ENCODE measurements around the gene CFL1.
A peak's percentile ranks its signal among the peaks of the same experiment; 100 is the strongest.

CFL1 gene

GRCh38 chr11:65887723-65888162, 29.8 kb upstream of the CFL1 start:
- no peak for DNase-seq (ENCODE audit: low read depth)

GRCh38 chr11:65886826-65887722, 29.1 kb upstream of the CFL1 start:
- no peak for DNase-seq (ENCODE audit: low read depth)

- DNase-seq (ENCODE audit: low read depth): no peak
Observed at GRCh38 chr11:65885808-65886536, 28.0 kb upstream of the CFL1 start.

GRCh38 chr11:65885231-65885630, 27.3 kb upstream of the CFL1 start:
- no peak for DNase-seq (ENCODE audit: low read depth)

- no peak for DNase-seq (ENCODE audit: low read depth)
Observed at GRCh38 chr11:65884716-65885092, 26.7 kb upstream of the CFL1 start.

- DNase-seq (ENCODE audit: low read depth): no peak
Observed at GRCh38 chr11:65883786-65884715, 26.1 kb upstream of the CFL1 start.

GRCh38 chr11:65883058-65883761, 25.2 kb upstream of the CFL1 start:
- no peak for DNase-seq (ENCODE audit: low read depth)

- no peak for DNase-seq (ENCODE audit: low read depth)
Observed at GRCh38 chr11:65882120-65883057, 24.4 kb upstream of the CFL1 start.

- DNase-seq (ENCODE audit: low read depth): no peak
Observed at GRCh38 chr11:65880844-65881421, 23.0 kb upstream of the CFL1 start.

GRCh38 chr11:65880027-65880426, 22.0 kb upstream of the CFL1 start:
- DNase-seq (ENCODE audit: low read depth): no peak

GRCh38 chr11:65879617-65880016, 21.6 kb upstream of the CFL1 start, which contains the start of gene CTSW:
Gene CTSW (plus strand): TSS chr11:65879837. CDS start chr11:65879855, 18 bp downstream.
- no peak for DNase-seq (ENCODE audit: low read depth)

GRCh38 chr11:65873318-65874156, 15.6 kb upstream of the CFL1 start:
- DNase-seq (ENCODE audit: low read depth): peak; percentile 94

GRCh38 chr11:65872586-65873317, 14.8 kb upstream of the CFL1 start, which contains the start of gene EFEMP2:
Gene EFEMP2 (minus strand): TSS chr11:65872800. CDS start chr11:65872354, 446 bp downstream.
- no peak for DNase-seq (ENCODE audit: low read depth)

GRCh38 chr11:65871811-65872548, 14.0 kb upstream of the CFL1 start:
- no peak for DNase-seq (ENCODE audit: low read depth)

- no peak for DNase-seq (ENCODE audit: low read depth)
Observed at GRCh38 chr11:65870706-65871681, 13.0 kb upstream of the CFL1 start.

- no peak for DNase-seq (ENCODE audit: low read depth)
Observed at GRCh38 chr11:65870307-65870658, 12.3 kb upstream of the CFL1 start.

Data from CMK (cell line).